ENCODE data around the gene ZNF280C.

DNA sequence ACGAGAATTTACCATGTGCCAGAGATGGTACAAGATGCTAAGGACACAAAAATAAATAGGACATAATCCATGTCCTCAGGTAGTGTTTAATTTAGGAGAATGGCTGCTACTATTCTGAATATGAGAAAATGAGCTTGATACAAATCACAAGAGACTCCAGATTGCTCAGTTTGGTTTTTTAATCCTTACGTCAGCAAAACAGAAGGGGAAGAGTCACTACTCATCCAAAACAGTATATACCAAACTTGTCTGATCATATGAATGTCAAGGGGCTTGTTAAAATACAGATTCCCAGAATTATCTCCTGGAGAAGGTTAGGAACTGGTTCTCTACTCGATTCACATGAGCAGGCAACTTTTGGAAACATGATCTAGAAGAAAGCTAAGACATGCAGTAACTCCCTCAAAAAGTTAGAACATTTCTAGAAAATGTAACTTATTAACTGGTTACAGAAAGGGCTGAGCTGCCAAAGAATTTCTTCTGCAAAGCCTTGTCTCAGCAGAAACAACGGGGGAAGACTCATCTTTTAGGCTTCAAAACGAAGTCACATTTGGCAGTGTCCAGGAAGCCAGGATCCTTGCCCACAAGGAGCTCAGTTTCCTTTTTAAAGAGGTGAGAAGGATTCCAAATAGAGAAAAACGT, 106.5 kb downstream of the ZNF280C start:
- TF ChIP-seq, protein P1, sequence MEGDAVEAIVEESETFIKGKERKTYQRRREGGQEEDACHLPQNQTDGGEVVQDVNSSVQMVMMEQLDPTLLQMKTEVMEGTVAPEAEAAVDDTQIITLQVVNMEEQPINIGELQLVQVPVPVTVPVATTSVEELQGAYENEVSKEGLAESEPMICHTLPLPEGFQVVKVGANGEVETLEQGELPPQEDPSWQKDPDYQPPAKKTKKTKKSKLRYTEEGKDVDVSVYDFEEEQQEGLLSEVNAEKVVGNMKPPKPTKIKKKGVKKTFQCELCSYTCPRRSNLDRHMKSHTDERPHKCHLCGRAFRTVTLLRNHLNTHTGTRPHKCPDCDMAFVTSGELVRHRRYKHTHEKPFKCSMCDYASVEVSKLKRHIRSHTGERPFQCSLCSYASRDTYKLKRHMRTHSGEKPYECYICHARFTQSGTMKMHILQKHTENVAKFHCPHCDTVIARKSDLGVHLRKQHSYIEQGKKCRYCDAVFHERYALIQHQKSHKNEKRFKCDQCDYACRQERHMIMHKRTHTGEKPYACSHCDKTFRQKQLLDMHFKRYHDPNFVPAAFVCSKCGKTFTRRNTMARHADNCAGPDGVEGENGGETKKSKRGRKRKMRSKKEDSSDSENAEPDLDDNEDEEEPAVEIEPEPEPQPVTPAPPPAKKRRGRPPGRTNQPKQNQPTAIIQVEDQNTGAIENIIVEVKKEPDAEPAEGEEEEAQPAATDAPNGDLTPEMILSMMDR (IDR thresholded peaks at IDR 0.05) = no peak
- TF ChIP-seq POLR2A (IDR thresholded peaks at IDR 0.05) = no peak
